Transverse colon (tissue), 4 donors: ENCODE results near the gene SORT1. TPM values are rescaled to one million over a fixed set of nuclear protein-coding genes. Genes with fewer than 3 reads are reported as not detected.

Experiments
- DNase-seq: peaks from one replicate; pipeline ENCODE4 v3.0.0-alpha.2; 2019
- H3K27ac ChIP-seq, 4 donors: fragments of 200-600 bp; sonication (generic); 2 replicates each; pipeline ENCODE4 v1.5.1; 2016 to 2018; ENCODE audit warnings: inconsistent platforms in 4 of 4
- H3K27me3 ChIP-seq: fragments of 200-600 bp; sonication (generic); 2 replicates; pipeline ENCODE4 v1.5.1; 2017; ENCODE audit warnings: inconsistent platforms
- H3K36me3 ChIP-seq, 4 donors: fragments of 200-600 bp; sonication (generic); 2 replicates each; pipeline ENCODE4 v1.5.1; 2017 to 2019; ENCODE audit warnings: inconsistent platforms in 4 of 4
- H3K4me1 ChIP-seq, 4 donors: fragments of 200-600 bp; sonication (generic); 2 replicates each; pipeline ENCODE4 v1.5.1; 2017 to 2020; ENCODE audit warnings: inconsistent platforms in 4 of 4
- H3K4me3 ChIP-seq, 4 donors: fragments of 200-600 bp; sonication (generic); 1 replicate in 1 of 4; 2 replicates in 3 of 4; pipeline versions ENCODE4 v1.5.1 to v1.6.1; 2017 to 2019; ENCODE audit warnings: inconsistent platforms in 4 of 4
- H3K9me3 ChIP-seq, 2 donors: fragments of 200-600 bp; sonication (generic); 2 replicates each; pipeline ENCODE4 v1.5.1; 2017 to 2019; ENCODE audit warnings: inconsistent platforms in 2 of 2
- CTCF ChIP-seq, 5 experiments: fragments of 200-600 bp in 3 of 5; fragments of 450-650 bp in 2 of 5; sonication (generic) in 3 of 5; IDR thresholded peaks; 1 replicate in 2 of 5; 2 replicates in 3 of 5; pipeline ENCODE4 v1.5.1; 2016 to 2017; ENCODE audit warnings: antibody characterized with exemption in 5 of 5, inconsistent platforms in 3 of 5, mild to moderate bottlenecking in 2 of 5, moderate library complexity in 1 of 5
- EP300 ChIP-seq: sonication (generic); formaldehyde crosslinking; IDR thresholded peaks from one replicate; pipeline ENCODE4 v1.6.1; 2017; ENCODE audit warnings: antibody characterized with exemption, low read depth
- POLR2A ChIP-seq: fragments of 450-650 bp; IDR thresholded peaks from one replicate; pipeline ENCODE4 v1.6.1; 2016; ENCODE audit warnings: antibody characterized with exemption, mild to moderate bottlenecking, moderate library complexity
- POLR2AphosphoS5 ChIP-seq, 3 donors: sonication (generic); formaldehyde crosslinking; IDR thresholded peaks; one replicate each; pipeline ENCODE4 v1.6.1; 2016; ENCODE audit warnings: antibody characterized with exemption in 3 of 3
- WGBS, 2 donors: methylation state at CpG; one replicate each; pipeline ENCODE4 v1.1.5; 2018; ENCODE audit warnings: low coverage in 1 of 2; 5-methylcytosine and 5-hydroxymethylcytosine counted together
- in situ Hi-C, 4 donors: fragments of 200-750 bp; cut with MboI; loops; one replicate each; pipeline versions ENCODE4 v1.15.0 to v1.15.1; 2017; ENCODE audit warnings: low sequenced_read_pairs in 3 of 4, low pct_ligation_motif_present in 1 of 4, low pct_unique_long_range_greater_than_20kb in 1 of 4
- intact Hi-C: fragments of 100-400 bp; cut with DNase I; formaldehyde crosslinking; loops from one replicate; pipeline ENCODE4 v1.15.1; 2023; ENCODE audit warnings: low total_unique reads
- total RNA-seq, 4 donors: library from RNA; depleted of rRNA; stranded (reverse); fragments of >200 nt; gene quantifications; one replicate each; pipeline ENCODE4 v1.1.0, GENCODE V29; 2016

The SORT1 gene
- total RNA-seq, 4 donors from 2014 or later: 53.5 to 79.3 (median 66.2) TPM

- peak overlapping the region; percentile 33 to 52 (median 52) for H3K4me3 ChIP-seq
- H3K4me1 ChIP-seq: peaks cover 8 to 23% (median 19%) of the 10 kb centered on the region in 4 donors
- WGBS, 2 donors: 45 to 55% methylated on average over 13 to 17 of the region's 17 CpGs
- TF ChIP-seq EP300 (no peak), CTCF (IDR thresholded peaks at IDR 0.05) (no peak), POLR2A (no peak), POLR2AphosphoS5 (IDR thresholded peaks at IDR 0.05) (no peak)
- intact Hi-C loops: loop anchor here (5.0 kb wide), 1 partner anchor 113 kb away; the partner anchor contains the start of gene SORT1
- H3K27ac ChIP-seq: peak overlapping the region; percentile 87 to 96 (median 90)
- H3K27me3 ChIP-seq: no peaks in the 10 kb centered on the region
- DNase-seq: no peak
- in situ Hi-C loops: loop anchor here in 1 of 4 donors (25.0 kb wide), 1 partner anchor 128 kb away; no protein-coding TSS in a partner anchor
- no peaks in the 10 kb centered on the region for H3K9me3 ChIP-seq
- H3K36me3 ChIP-seq: no peaks in the 10 kb centered on the region
These were observed 113.7 kb downstream of the SORT1 start for GRCh38 chr1:109283748-109284600.

DNA sequence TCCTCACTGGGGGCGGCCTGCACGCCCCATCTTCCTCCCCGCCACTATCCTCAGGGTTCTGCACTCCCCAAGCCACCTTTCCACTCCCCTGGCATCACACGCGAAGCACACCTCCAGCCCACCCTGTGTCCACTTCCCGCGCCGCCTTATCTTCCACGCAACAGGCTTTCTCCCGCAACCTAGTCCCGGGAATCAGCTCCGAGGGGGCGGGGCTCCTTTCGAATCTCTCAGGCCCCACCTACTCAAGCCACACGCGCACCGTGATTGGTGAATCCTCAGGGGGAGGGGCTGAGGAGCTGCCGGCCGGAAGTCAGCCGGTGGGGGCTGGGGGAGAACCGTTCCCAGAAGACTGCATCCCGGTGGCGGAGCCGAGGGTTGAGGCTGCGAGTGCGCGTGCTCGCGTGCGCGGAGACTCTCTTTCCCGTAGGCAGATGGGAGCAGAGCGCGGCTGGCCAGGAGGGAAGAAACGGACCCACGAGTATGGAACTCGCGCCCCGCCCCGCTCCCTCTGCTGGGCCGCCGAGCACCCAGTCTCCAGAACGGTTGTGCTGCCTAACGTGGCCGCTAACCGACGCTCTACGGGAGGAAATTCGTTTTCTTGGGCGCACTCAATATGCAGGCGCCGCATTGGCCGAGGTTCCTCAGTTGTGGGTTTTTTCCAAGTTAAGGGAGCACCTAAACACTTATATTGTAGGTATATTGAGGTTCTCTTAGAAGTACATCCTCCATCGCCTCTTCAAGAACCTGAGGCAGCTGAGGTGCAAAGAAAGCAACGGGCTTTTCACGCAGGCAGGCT, 114.6 kb downstream of the SORT1 start, which contains the start of gene PSRC1:
TSS of gene PSRC1 (minus strand) at position 194 of the 796 bp plus-strand sequence.
- peak within 1 kb of the TSS; percentile 87 to 96 (median 90) for H3K27ac ChIP-seq
- H3K27me3 ChIP-seq: no peaks in the 10 kb centered on the region
- peak within 1 kb of the TSS; percentile 39 to 52 (median 52) for H3K4me3 ChIP-seq
- TF ChIP-seq POLR2AphosphoS5 (IDR thresholded peaks at IDR 0.05) (peak; percentile 86 to 88 (median 87)), CTCF (IDR thresholded peaks at IDR 0.05) (peak; percentile 35 to 90 (median 65)), EP300 (no peak), POLR2A (peak; percentile 72)
- DNase-seq: peak; percentile 97
- H3K4me1 ChIP-seq: peaks cover 8 to 23% (median 19%) of the 10 kb centered on the region in 4 donors
- WGBS, 2 donors: 1 to 5% methylated on average over 8 to 46 of the region's 56 CpGs
- H3K36me3 ChIP-seq: no peaks in the 10 kb centered on the region
- no peaks in the 10 kb centered on the region for H3K9me3 ChIP-seq
- intact Hi-C loops: loop anchor here (5.0 kb wide), 1 partner anchor 114 kb away; the partner anchor contains the start of gene SORT1
- in situ Hi-C loops: loop anchor here in 1 of 4 donors (25.0 kb wide), 1 partner anchor 129 kb away; no protein-coding TSS in a partner anchor

DNA sequence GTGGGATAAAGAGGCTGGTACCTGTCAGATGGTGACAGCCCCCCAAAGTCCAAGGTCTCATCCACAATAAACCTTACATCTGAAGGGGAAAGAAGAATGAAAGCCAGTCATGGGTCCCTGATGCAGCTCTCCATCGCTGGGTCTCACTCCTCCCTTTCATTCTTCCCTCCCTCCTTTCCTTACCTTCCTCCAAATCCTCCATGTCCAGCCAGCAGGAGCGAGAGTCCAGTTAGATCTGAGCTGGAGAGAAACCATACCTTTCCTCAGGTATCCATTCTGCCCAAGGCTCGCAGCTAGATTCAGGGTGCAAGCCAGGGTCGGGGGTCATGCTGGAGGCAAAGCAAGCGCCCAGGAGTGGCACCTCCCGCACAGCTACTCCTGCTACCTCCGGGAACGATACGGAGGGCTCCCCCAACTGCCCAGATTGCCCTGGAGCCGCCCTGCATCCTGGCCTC, 115.2 kb downstream of the SORT1 start:
- Histone ChIP-seq H3K4me3 (peak overlapping the region; percentile 39 to 52 (median 52)), H3K9me3 (no peaks in the 10 kb centered on the region), H3K36me3 (no peaks in the 10 kb centered on the region), H3K27me3 (no peaks in the 10 kb centered on the region), H3K4me1 (peaks cover 8 to 27% (median 23%) of the 10 kb centered on the region in 4 donors), H3K27ac (peak overlapping the region; percentile 87 to 96 (median 90))
- in situ Hi-C loops (loop anchor here in 1 of 4 donors (25.0 kb wide), 1 partner anchor 130 kb away; no protein-coding TSS in a partner anchor), intact Hi-C loops (loop anchor here (5.0 kb wide), 1 partner anchor 115 kb away; the partner anchor contains the start of gene SORT1)
- TF ChIP-seq POLR2A (no peak), EP300 (no peak), POLR2AphosphoS5 (IDR thresholded peaks at IDR 0.05) (no peak), CTCF (IDR thresholded peaks at IDR 0.05) (no peak)
- WGBS, 2 donors: 0 to 16% methylated on average over 1 to 10 of the region's 10 CpGs
- DNase-seq: no peak
